HepG2 (cell line): Measurements from ENCODE around the gene DCN.

ENCODE experiments used
- CHCHD3 ChIP-seq: sonication (generic); formaldehyde crosslinking; IDR thresholded peaks from 2 replicates; pipeline ENCODE4 v1.8.0; 2022; ENCODE audit warnings: mild to moderate bottlenecking, missing genetic modification reagents, moderate library complexity
- CTCF ChIP-seq: sonication (generic); formaldehyde crosslinking; IDR thresholded peaks from 2 replicates; pipeline ENCODE4 v1.5.0; 2020; ENCODE audit warnings: mild to moderate bottlenecking, missing genetic modification reagents, moderate library complexity
- EP300 ChIP-seq, 3 experiments: sonication (generic) in 1 of 3; formaldehyde crosslinking in 1 of 3; IDR thresholded peaks; 2 replicates each; pipeline versions ENCODE4 v1.5.1 to v1.6.1; 2011 to 2020; ENCODE audit warnings: low read depth in 2 of 3, low read length in 2 of 3, borderline replicate concordance in 1 of 3, improper control_type of control experiment in 1 of 3, mild to moderate bottlenecking in 1 of 3, missing genetic modification reagents in 1 of 3, moderate library complexity in 1 of 3
- ESRRA ChIP-seq: sonication (generic); formaldehyde crosslinking; IDR thresholded peaks from 2 replicates; pipeline ENCODE4 v1.5.1; 2020; ENCODE audit warnings: mild to moderate bottlenecking, low read depth, missing genetic modification reagents
- EZH2 ChIP-seq: conservative IDR thresholded peaks from 2 replicates; pipeline ENCODE4 v1.6.1; 2012; ENCODE audit warnings: mild to moderate bottlenecking, low read depth, low read length, moderate library complexity
- MEF2D ChIP-seq: sonication (generic); formaldehyde crosslinking; IDR thresholded peaks from 2 replicates; pipeline ENCODE4 v1.5.1; 2020; ENCODE audit warnings: mild to moderate bottlenecking, missing genetic modification reagents
- MTF2 ChIP-seq: sonication (generic); formaldehyde crosslinking; IDR thresholded peaks from 2 replicates; pipeline ENCODE4 v1.5.0; 2020; ENCODE audit warnings: missing genetic modification reagents, borderline replicate concordance
- PHB2 ChIP-seq: fragments of 450-650 bp; IDR thresholded peaks from 2 replicates; pipeline ENCODE4 v1.6.1; 2018; ENCODE audit not compliant: partially characterized antibody
- SETDB1 ChIP-seq: sonication (generic); formaldehyde crosslinking; IDR thresholded peaks from 2 replicates; pipeline ENCODE4 v1.5.1; 2020; ENCODE audit warnings: missing genetic modification reagents, mild to moderate bottlenecking, borderline replicate concordance
- ZKSCAN5 ChIP-seq: sonication (generic); formaldehyde crosslinking; IDR thresholded peaks from 2 replicates; pipeline ENCODE4 v1.5.1; 2020; ENCODE audit warnings: mild to moderate bottlenecking, missing genetic modification reagents
- ZNF281 ChIP-seq: sonication (generic); formaldehyde crosslinking; IDR thresholded peaks from 2 replicates; pipeline ENCODE4 v1.4.0; 2020; ENCODE audit warnings: missing genetic modification reagents, borderline replicate concordance
- ZSCAN29 ChIP-seq: sonication (generic); formaldehyde crosslinking; conservative IDR thresholded peaks from 2 replicates; pipeline ENCODE4 v1.4.0; 2020; ENCODE audit warnings: mild to moderate bottlenecking, missing genetic modification reagents

GRCh38 chr12:91104812-91105466 lies 77.7 kb downstream of the DCN start:
- TF ChIP-seq CTCF (CRISPR knock-in tag) (no peak), ZNF281 (CRISPR knock-in tag) (no peak), ESRRA (CRISPR knock-in tag) (no peak), EP300 (IDR thresholded peaks at IDR 0.05; ENCODE audit: low read depth in 2 of 2, low read length in 2 of 2) (no peak), EP300 (CRISPR knock-in tag; IDR thresholded peaks at IDR 0.05; ENCODE audit: borderline replicate concordance) (no peak), EZH2 (no peak), SETDB1 (CRISPR knock-in tag) (no peak), MTF2 (CRISPR knock-in tag) (no peak), PHB2 (no peak), CHCHD3 (CRISPR knock-in tag) (no peak), ZSCAN29 (CRISPR knock-in tag) (no peak), MEF2D (CRISPR knock-in tag) (no peak), ZKSCAN5 (CRISPR knock-in tag) (no peak)
